Endothelial cell (in vitro differentiated cells): ENCODE data around the gene MS4A6A. TPM values are rescaled to one million over a fixed set of nuclear protein-coding genes. Genes with fewer than 3 reads are reported as not detected.
"Not testable (repeated sequence)": the region's sequence is repeated elsewhere in the genome, so short reads cannot be mapped to it uniquely, and the experiment has no call there.

ENCODE experiments used
- DNase-seq: peaks from one replicate; pipeline ENCODE4 v3.0.0; 2021; ENCODE audit warnings: low spot score
- H3K27ac Mint-ChIP-seq: one replicate; pipeline ENCODE4 v1.8.0; 2021; ENCODE audit warnings: mixed read lengths, inconsistent platforms; ENCODE audit not compliant: unreplicated experiment
- H3K27me3 Mint-ChIP-seq: one replicate; pipeline ENCODE4 v1.8.0; 2021; ENCODE audit warnings: mild to moderate bottlenecking, moderate library complexity, mixed read lengths, inconsistent platforms; ENCODE audit not compliant: unreplicated experiment
- H3K36me3 Mint-ChIP-seq: one replicate; pipeline ENCODE4 v1.8.0; 2021; ENCODE audit warnings: mild to moderate bottlenecking, low read depth, mixed read lengths, inconsistent platforms; ENCODE audit not compliant: unreplicated experiment
- H3K4me1 Mint-ChIP-seq: one replicate; pipeline ENCODE4 v1.8.0; 2021; ENCODE audit warnings: mild to moderate bottlenecking, mixed read lengths, inconsistent platforms; ENCODE audit not compliant: unreplicated experiment
- H3K4me3 Mint-ChIP-seq: one replicate; pipeline ENCODE4 v1.8.0; 2021; ENCODE audit warnings: mild to moderate bottlenecking, mixed read lengths, inconsistent platforms; ENCODE audit not compliant: unreplicated experiment
- H3K9me3 Mint-ChIP-seq: one replicate; pipeline ENCODE4 v1.8.0; 2021; ENCODE audit warnings: mixed read lengths, inconsistent platforms; ENCODE audit not compliant: unreplicated experiment
- total RNA-seq: library from RNA; stranded (reverse); fragmentation: NEBNext Ultra II Directional; extraction: Animal tissue kit (Norgen Biotek cat#: 25700); gene quantifications from one replicate; pipeline ENCODE4 v1.2.1, GENCODE V29; 2021; ENCODE audit not compliant: unreplicated experiment
- TF ChIP-seq, protein P1 (sequence below): fragments of 200-600 bp; sonication (generic); IDR thresholded peaks from one replicate; pipeline ENCODE4 v1.5.0; 2021; ENCODE audit warnings: antibody characterized with exemption; ENCODE audit not compliant: unreplicated experiment

MS4A6A gene
- total RNA-seq, 1 donor from 2014 or later: not detected

- no peak for DNase-seq
- H3K9me3 Mint-ChIP-seq: no peaks in the 10 kb centered on the region
- H3K27me3 Mint-ChIP-seq: no peaks in the 10 kb centered on the region
Observed at GRCh38 chr11:60129853-60130252, 53.0 kb downstream of the MS4A6A start.

DNA sequence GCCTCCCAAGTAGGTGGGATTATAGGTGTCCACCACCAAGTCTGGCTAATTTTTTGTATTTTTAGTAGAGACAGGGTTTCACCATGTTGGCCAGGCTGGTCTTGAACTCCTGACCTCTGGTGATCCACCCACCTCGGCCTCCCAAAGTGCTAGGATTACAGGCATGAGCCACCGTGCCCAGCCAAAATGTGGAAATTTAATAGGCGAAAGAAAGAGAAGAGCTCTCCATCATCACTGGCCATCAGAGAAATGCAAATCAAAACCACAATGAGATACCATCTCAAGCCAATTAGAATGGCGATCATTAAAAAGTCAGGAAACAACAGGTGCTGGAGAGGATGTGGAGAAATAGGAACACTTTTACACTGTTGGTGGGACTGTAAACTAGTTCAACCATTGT lies 54.0 kb downstream of the MS4A6A start:
- H3K4me1 Mint-ChIP-seq, DNase-seq, H3K36me3 Mint-ChIP-seq, H3K4me3 Mint-ChIP-seq, H3K9me3 Mint-ChIP-seq, H3K27me3 Mint-ChIP-seq, H3K27ac Mint-ChIP-seq: not testable (repeated sequence)

More at GRCh38 chr11:60129853-60130252, 53.0 kb downstream of the MS4A6A start:
- Mint-ChIP-seq H3K36me3 (no peaks in the 10 kb centered on the region), H3K27ac (no peak overlapping the region), H3K4me1 (peaks cover 5% of the 10 kb centered on the region), H3K4me3 (no peak overlapping the region)
- TF ChIP-seq, protein P1, sequence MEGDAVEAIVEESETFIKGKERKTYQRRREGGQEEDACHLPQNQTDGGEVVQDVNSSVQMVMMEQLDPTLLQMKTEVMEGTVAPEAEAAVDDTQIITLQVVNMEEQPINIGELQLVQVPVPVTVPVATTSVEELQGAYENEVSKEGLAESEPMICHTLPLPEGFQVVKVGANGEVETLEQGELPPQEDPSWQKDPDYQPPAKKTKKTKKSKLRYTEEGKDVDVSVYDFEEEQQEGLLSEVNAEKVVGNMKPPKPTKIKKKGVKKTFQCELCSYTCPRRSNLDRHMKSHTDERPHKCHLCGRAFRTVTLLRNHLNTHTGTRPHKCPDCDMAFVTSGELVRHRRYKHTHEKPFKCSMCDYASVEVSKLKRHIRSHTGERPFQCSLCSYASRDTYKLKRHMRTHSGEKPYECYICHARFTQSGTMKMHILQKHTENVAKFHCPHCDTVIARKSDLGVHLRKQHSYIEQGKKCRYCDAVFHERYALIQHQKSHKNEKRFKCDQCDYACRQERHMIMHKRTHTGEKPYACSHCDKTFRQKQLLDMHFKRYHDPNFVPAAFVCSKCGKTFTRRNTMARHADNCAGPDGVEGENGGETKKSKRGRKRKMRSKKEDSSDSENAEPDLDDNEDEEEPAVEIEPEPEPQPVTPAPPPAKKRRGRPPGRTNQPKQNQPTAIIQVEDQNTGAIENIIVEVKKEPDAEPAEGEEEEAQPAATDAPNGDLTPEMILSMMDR: no peak

GRCh38 chr11:60128376-60128775 lies 54.5 kb downstream of the MS4A6A start:
- H3K27ac Mint-ChIP-seq: no peak overlapping the region
- no peak overlapping the region for H3K4me3 Mint-ChIP-seq
- no peaks in the 10 kb centered on the region for H3K9me3 Mint-ChIP-seq
- H3K27me3 Mint-ChIP-seq: no peaks in the 10 kb centered on the region
- H3K4me1 Mint-ChIP-seq: peaks cover 10% of the 10 kb centered on the region
- TF ChIP-seq, protein P1: no peak
- no peaks in the 10 kb centered on the region for H3K36me3 Mint-ChIP-seq
- no peak for DNase-seq

DNA sequence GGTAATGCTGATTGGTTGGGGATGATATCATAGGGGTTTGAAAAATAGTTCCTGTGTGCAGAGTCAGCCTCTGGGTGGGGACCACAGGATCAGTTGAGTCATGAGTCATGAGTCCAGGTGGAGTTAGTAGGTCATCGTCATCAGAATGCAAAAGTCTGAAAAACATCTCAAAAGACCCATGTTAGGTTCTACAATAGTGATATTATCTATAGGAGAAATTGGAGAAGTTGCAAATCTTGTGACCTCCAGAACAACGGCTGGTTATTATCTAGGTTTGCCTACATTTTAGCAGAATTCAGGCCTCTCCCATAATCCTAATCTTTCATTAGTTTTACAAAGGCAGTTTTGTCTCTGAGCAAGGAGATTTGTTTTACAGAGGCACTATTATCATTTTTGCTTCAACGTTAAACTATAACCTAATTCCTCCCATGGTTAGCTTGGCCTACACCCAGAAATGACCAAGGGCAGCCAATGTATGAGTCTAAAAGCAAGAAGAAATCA lies 55.5 kb downstream of the MS4A6A start:
- no peak overlapping the region for H3K27ac Mint-ChIP-seq
- no peak overlapping the region for H3K4me3 Mint-ChIP-seq
- no peaks in the 10 kb centered on the region for H3K36me3 Mint-ChIP-seq
- H3K9me3 Mint-ChIP-seq: no peaks in the 10 kb centered on the region
- no peaks in the 10 kb centered on the region for H3K27me3 Mint-ChIP-seq
- no peak for DNase-seq
- TF ChIP-seq, protein P1: no peak
- peaks cover 10% of the 10 kb centered on the region for H3K4me1 Mint-ChIP-seq

GRCh38 chr11:60125956-60126585 lies 56.8 kb downstream of the MS4A6A start:
- no peak for DNase-seq
- TF ChIP-seq, protein P1: no peak
- Mint-ChIP-seq H3K9me3 (no peaks in the 10 kb centered on the region), H3K36me3 (no peaks in the 10 kb centered on the region), H3K27me3 (no peaks in the 10 kb centered on the region), H3K27ac (no peak overlapping the region), H3K4me1 (peaks cover 10% of the 10 kb centered on the region), H3K4me3 (no peak overlapping the region)
